H9 (cell line): ENCODE results near the gene NDUFA11. TPM values are rescaled to one million over a fixed set of nuclear protein-coding genes. Genes with fewer than 3 reads are reported as not detected.

Experiments used
- DNase-seq: peaks from one replicate; pipeline ENCODE4 v3.0.0-alpha.2; 2017
- H2AFZ ChIP-seq: one replicate; pipeline ENCODE4 v1.6.1; 2013; ENCODE audit warnings: mild to moderate bottlenecking, low read length, control low read depth, moderate library complexity
- H2AK5ac ChIP-seq: 2 replicates; pipeline ENCODE4 v1.6.1; 2013; ENCODE audit warnings: low read length, control low read depth, mixed read lengths; ENCODE audit not compliant: insufficient read length
- H2BK120ac ChIP-seq: one replicate; pipeline ENCODE4 v1.6.1; 2013; ENCODE audit warnings: low read depth, mild to moderate bottlenecking, low read length, control low read depth, inconsistent platforms; ENCODE audit not compliant: poor library complexity, severe bottlenecking
- H2BK12ac ChIP-seq: 2 replicates; pipeline ENCODE4 v1.6.1; 2013; ENCODE audit warnings: low read length, control low read depth, mixed read lengths, low read depth; ENCODE audit not compliant: insufficient read length
- H2BK15ac ChIP-seq: 2 replicates; pipeline ENCODE4 v1.6.1; 2013; ENCODE audit warnings: low read depth, low read length, control low read depth
- H2BK20ac ChIP-seq: one replicate; pipeline ENCODE4 v1.6.1; 2013; ENCODE audit warnings: low read depth, mild to moderate bottlenecking, low read length, control low read depth, inconsistent platforms; ENCODE audit not compliant: poor library complexity, severe bottlenecking
- H2BK5ac ChIP-seq: 2 replicates; pipeline ENCODE4 v1.6.1; 2013; ENCODE audit warnings: low read length, control low read depth, mixed read lengths; ENCODE audit not compliant: insufficient read length
- H3K14ac ChIP-seq: 2 replicates; pipeline ENCODE4 v1.6.1; 2013; ENCODE audit warnings: low read length, control low read depth; ENCODE audit not compliant: insufficient read depth
- H3K18ac ChIP-seq: 2 replicates; pipeline ENCODE4 v1.6.1; 2013; ENCODE audit warnings: low read depth, mild to moderate bottlenecking, mixed read lengths, low read length, control low read depth; ENCODE audit not compliant: insufficient read length
- H3K23ac ChIP-seq: 2 replicates; pipeline ENCODE4 v1.6.1; 2013; ENCODE audit warnings: low read length, control low read depth, mixed read lengths, low read depth; ENCODE audit not compliant: insufficient read length
- H3K23me2 ChIP-seq: 2 replicates; pipeline ENCODE4 v1.6.1; 2013; ENCODE audit warnings: low read depth, mild to moderate bottlenecking, mixed read lengths, low read length, control low read depth; ENCODE audit not compliant: insufficient read length, poor library complexity, severe bottlenecking
- H3K27ac ChIP-seq: 2 replicates; pipeline ENCODE4 v1.5.1; 2013; ENCODE audit warnings: low read length, control low read depth, mixed read lengths, low read depth; ENCODE audit not compliant: insufficient read length
- H3K27me3 ChIP-seq: 2 replicates; pipeline ENCODE4 v1.6.1; 2013; ENCODE audit warnings: low read length, control low read depth, inconsistent platforms; ENCODE audit not compliant: insufficient read depth
- H3K4ac ChIP-seq: 2 replicates; pipeline ENCODE4 v1.6.1; 2013; ENCODE audit warnings: low read depth, mild to moderate bottlenecking, control low read depth, inconsistent platforms, low read length, moderate library complexity
- H3K4me1 ChIP-seq: 2 replicates; pipeline ENCODE4 v1.6.1; 2013; ENCODE audit warnings: low read length, control low read depth, inconsistent platforms; ENCODE audit not compliant: insufficient read depth
- H3K4me2 ChIP-seq: 2 replicates; pipeline ENCODE4 v1.6.1; 2013; ENCODE audit warnings: low read length, control low read depth, mixed read lengths; ENCODE audit not compliant: insufficient read length, insufficient read depth
- H3K56ac ChIP-seq: 2 replicates; pipeline ENCODE4 v1.6.1; 2013; ENCODE audit warnings: low read depth, mild to moderate bottlenecking, mixed read lengths, low read length, control low read depth; ENCODE audit not compliant: insufficient read length
- H3K79me1 ChIP-seq: 2 replicates; pipeline ENCODE4 v1.6.1; 2013; ENCODE audit warnings: low read depth, mild to moderate bottlenecking, moderate library complexity, low read length, control low read depth, inconsistent platforms; ENCODE audit not compliant: insufficient read depth, poor library complexity, severe bottlenecking
- H3K79me2 ChIP-seq: 2 replicates; pipeline ENCODE4 v1.6.1; 2013; ENCODE audit warnings: low read length, control low read depth, inconsistent platforms; ENCODE audit not compliant: insufficient read depth
- H3K9ac ChIP-seq: 2 replicates; pipeline ENCODE4 v1.6.1; 2013; ENCODE audit warnings: low read length, control low read depth, mixed read lengths; ENCODE audit not compliant: insufficient read length; ENCODE audit errors: extremely low read depth
- H3K9me3 ChIP-seq: one replicate; pipeline ENCODE4 v1.6.1; 2013; ENCODE audit warnings: low read depth, low read length, inconsistent platforms; ENCODE audit not compliant: control insufficient read depth
- H3T11ph ChIP-seq: one replicate; pipeline ENCODE4 v1.6.1; 2013; ENCODE audit warnings: mild to moderate bottlenecking, low read length, control low read depth, inconsistent platforms
- H4K20me1 ChIP-seq: one replicate; pipeline ENCODE4 v1.6.1; 2013; ENCODE audit not compliant: control insufficient read depth, insufficient read length, insufficient read depth
- H4K5ac ChIP-seq: 2 replicates; pipeline ENCODE4 v1.6.1; 2013; ENCODE audit warnings: low read depth, mild to moderate bottlenecking, mixed read lengths, low read length, control low read depth; ENCODE audit not compliant: insufficient read length
- H4K8ac ChIP-seq: replicated peaks from 2 replicates; pipeline ENCODE4 v1.6.1; 2013; ENCODE audit warnings: low read length, control low read depth, mixed read lengths, low read depth; ENCODE audit not compliant: insufficient read length
- H4K91ac ChIP-seq: 2 replicates; pipeline ENCODE4 v1.6.1; 2013; ENCODE audit warnings: low read depth, mild to moderate bottlenecking, moderate library complexity, mixed read lengths, low read length, control low read depth; ENCODE audit not compliant: insufficient read length
- H3K27ac Mint-ChIP-seq, 3 experiments: 2 replicates in 2 of 3; 3 replicates in 1 of 3; pipeline ENCODE4 v1.8.0; 2020 to 2021; ENCODE audit warnings: mixed read lengths in 3 of 3, mild to moderate bottlenecking in 1 of 3, moderate library complexity in 1 of 3
- H3K27me3 Mint-ChIP-seq: 2 replicates; pipeline ENCODE4 v1.8.0; 2021; ENCODE audit warnings: low read depth, mild to moderate bottlenecking, moderate library complexity, mixed read lengths
- H3K36me3 Mint-ChIP-seq, 3 experiments: 2 replicates in 2 of 3; 3 replicates in 1 of 3; pipeline ENCODE4 v1.8.0; 2020 to 2021; ENCODE audit warnings: low read depth in 3 of 3, mixed read lengths in 3 of 3; ENCODE audit not compliant: insufficient read depth in 1 of 3
- H3K4me1 Mint-ChIP-seq, 2 experiments: 2 replicates each; pipeline ENCODE4 v1.8.0; 2020; ENCODE audit warnings: mixed read lengths in 2 of 2
- H3K4me3 Mint-ChIP-seq, 2 experiments: 2 replicates in 1 of 2; 3 replicates in 1 of 2; pipeline ENCODE4 v1.8.0; 2020 to 2021; ENCODE audit warnings: mild to moderate bottlenecking in 2 of 2, mixed read lengths in 2 of 2, moderate library complexity in 1 of 2
- H3K9me3 Mint-ChIP-seq, 2 experiments: 2 replicates in 1 of 2; 3 replicates in 1 of 2; pipeline ENCODE4 v1.8.0; 2020; ENCODE audit warnings: mild to moderate bottlenecking in 2 of 2, mixed read lengths in 2 of 2, moderate library complexity in 1 of 2
- CTCF ChIP-seq: fragments of 200-600 bp; sonication (generic); conservative IDR thresholded peaks from 3 replicates; pipeline ENCODE4 v1.8.0; 2021; ENCODE audit warnings: antibody characterized with exemption, mild to moderate bottlenecking
- WGBS: extraction: QIAGEN DNeasy Blood & Tissue Kit; methylation state at CpG from one replicate; pipeline ENCODE4 v1.1.7; 2013; ENCODE audit warnings: missing lambda C conversion rate, low lambda C conversion rate, mixed read lengths; ENCODE audit not compliant: insufficient read length; ENCODE audit errors: extremely low coverage; 5-methylcytosine and 5-hydroxymethylcytosine counted together
- total RNA-seq: library from RNA; stranded (reverse); gene quantifications from 2 replicates; pipeline ENCODE4 v1.2.1, GENCODE V29; 2021

Gene NDUFA11
- total RNA-seq, 1 experiment from 2014 or later = 282 TPM

- H3K27me3 Mint-ChIP-seq = no peaks in the 10 kb centered on the region
Observed at GRCh38 chr19:5897189-5897969, 6.2 kb downstream of the NDUFA11 start.

More at GRCh38 chr19:5897189-5897969, 6.2 kb downstream of the NDUFA11 start:
- no peak overlapping the region for H4K8ac ChIP-seq
- TF ChIP-seq CTCF = peak; percentile 58
- H3K23me2 ChIP-seq = no peaks in the 10 kb centered on the region
- H3K27me3 ChIP-seq = no peaks in the 10 kb centered on the region
- H3K9ac ChIP-seq = no peak overlapping the region
- H3K18ac ChIP-seq = no peak overlapping the region
- H2AK5ac ChIP-seq = no peak overlapping the region
- no CpG with 5 or more reads among the region's 30 CpGs for WGBS
- H2BK120ac ChIP-seq = no peak overlapping the region
- H3K23ac ChIP-seq = no peak overlapping the region
- no peak overlapping the region for H4K5ac ChIP-seq
- H2BK5ac ChIP-seq = no peak overlapping the region
- H3K27ac Mint-ChIP-seq = no peak overlapping the region
- H2BK20ac ChIP-seq = no peak overlapping the region
- peaks cover 1% of the 10 kb centered on the region for H3K79me1 ChIP-seq
- no peak overlapping the region for H3K14ac ChIP-seq
- peaks cover 15 to 24% (median 18%) of the 10 kb centered on the region in 3 experiments for H3K36me3 Mint-ChIP-seq
- no peaks in the 10 kb centered on the region for H3K9me3 ChIP-seq
- peaks cover under 1% of the 10 kb centered on the region in 2 experiments; a peak in 3 of 4 replicates for H3K4me1 Mint-ChIP-seq
- no peaks in the 10 kb centered on the region; the same call in 1 of the 2 replicates for H3K4me1 ChIP-seq
- peaks cover 10% of the 10 kb centered on the region; the same call in 1 of the 2 replicates for H3K79me2 ChIP-seq
- H3K27ac ChIP-seq = no peak overlapping the region
- H2BK12ac ChIP-seq = no peak overlapping the region
- no peak overlapping the region for H3K4me3 Mint-ChIP-seq
- no peak overlapping the region for H3K4me2 ChIP-seq
- no peak overlapping the region for H2AFZ ChIP-seq
- H4K91ac ChIP-seq = no peak overlapping the region
- no peak overlapping the region for H3K56ac ChIP-seq
- no peaks in the 10 kb centered on the region for H4K20me1 ChIP-seq
- DNase-seq = no peak
- no peak overlapping the region for H2BK15ac ChIP-seq
- H3T11ph ChIP-seq = no peak overlapping the region
- H3K4ac ChIP-seq = no peak overlapping the region
- no peaks in the 10 kb centered on the region for H3K9me3 Mint-ChIP-seq
